ENCODE data around the gene METRNL.

Gene METRNL

DNA sequence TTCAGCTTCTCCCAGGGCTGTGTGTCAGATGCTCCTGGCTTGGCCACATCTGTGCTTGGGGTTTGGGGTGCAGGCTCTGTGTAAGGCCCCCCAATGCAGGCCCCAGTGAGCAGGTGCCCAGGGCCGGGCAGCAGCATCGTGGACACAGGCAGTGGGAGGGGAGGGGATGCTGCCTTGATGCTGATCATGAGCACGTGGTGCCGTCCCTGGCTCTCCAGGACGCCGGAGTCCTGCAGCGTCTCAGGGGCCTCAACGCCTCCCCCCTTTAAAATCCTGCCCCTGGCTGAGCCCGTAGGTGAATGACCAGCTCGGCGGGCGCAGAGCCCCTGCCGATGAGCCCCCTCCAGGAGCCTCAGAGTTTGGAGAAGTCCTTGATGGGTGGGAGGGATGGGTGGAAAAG, 9.0 kb downstream of the METRNL start:
- intact Hi-C loops (cut with DNase I): no loop called here
- DNase-seq: no peak

DNA sequence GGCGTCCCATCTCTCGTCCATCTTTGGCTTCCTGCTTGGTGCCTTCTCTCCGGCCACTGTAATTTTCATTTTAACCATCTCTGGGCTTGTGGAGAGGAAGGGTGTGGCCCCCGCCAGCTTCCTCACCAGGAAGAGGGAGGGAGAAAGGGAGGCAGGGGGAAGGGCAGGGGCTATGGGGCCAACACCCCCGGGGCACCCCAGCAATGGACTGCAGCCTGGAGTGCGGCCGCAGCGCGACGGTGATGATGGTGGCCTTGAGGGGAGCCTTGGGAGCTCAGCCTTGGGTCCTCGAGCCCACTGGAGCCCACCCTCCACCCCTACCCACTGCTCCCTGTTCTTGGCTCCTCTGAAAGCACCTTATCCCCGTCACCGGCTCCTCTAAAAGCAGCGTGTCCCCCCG, 9.5 kb downstream of the METRNL start:
- DNase-seq: no peak
- intact Hi-C loops (cut with DNase I): no loop called here

DNA sequence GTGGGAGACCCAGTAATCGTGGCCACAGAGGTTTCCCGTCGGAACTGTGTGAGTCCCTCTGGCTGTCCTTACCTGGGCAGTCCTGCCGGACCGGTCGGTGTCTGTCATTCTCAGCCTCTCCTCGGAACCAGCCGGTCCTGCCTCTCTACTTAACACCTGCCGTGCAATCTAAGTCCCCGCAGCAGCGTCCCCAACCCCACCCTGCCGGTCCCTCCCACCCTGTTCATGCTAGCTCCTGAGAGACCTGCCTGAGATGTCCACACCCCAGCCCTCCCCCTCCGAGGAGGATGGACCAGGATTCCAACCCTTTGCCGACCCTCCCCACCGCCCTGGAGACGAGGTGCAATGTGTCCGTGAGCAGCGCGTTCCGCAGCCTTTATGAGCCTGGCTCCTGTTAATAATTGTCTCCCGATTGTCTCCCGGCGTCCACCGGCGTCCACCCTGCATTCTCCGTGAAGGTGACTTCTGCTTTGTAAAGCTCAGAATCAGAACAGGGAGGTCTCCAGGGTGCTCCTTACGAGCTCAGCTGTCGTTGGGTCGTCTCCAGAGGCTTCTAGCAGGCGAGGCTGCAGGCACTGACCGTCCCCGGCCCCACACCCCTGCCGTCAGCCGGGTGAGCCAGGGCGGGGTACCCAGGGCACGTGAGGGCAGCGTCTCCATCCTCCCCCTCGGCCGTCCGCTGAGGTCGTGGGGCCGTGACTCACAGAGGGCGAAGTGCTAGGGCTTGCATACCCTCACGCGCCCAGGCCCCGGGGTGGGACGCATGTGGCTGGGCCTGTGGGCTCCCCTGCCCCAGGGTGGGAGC, 10.1 kb downstream of the METRNL start:
- DNase-seq: no peak
- intact Hi-C loops (cut with DNase I): no loop called here

DNA sequence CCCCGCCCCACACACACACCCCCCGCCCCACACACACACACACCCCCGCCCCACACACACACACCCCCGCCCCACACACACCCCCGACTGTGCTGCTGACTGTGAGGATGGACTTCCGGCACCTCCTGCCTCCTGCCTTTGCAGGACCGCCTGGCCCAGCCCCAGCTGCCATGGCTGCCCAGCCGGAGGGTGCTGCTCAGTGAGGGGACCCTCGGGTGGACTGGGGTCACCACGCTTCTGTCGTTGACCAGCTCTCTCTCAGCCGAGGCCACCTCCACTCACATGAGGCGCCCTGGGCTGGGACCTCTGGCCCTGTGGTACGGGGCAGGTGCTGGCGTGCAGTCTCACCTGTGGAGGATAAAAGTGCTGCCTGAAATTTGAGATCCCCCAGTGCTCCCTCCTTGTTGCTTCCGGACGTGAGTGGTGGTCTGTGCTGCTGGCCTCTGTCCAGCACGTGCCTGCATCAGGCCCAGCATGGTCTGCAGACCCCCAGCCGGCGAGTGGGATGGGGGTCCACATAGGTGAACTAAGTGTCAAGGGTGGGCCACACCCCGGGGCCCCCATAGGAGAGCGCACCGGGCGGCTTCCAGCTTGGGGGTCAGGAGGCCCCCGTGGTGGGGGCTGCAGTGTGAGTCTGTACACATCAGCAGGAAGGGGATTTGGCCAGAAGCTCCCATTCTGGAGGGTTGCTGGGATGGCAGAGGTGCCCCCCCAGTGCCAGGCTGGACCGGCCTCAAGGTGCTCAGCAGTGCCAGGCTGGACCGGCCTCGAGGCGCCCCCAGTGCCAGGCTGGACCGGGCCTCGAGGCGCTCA, 11.2 kb downstream of the METRNL start:
- intact Hi-C loops (cut with DNase I): no loop called here
- DNase-seq: no peak

DNA sequence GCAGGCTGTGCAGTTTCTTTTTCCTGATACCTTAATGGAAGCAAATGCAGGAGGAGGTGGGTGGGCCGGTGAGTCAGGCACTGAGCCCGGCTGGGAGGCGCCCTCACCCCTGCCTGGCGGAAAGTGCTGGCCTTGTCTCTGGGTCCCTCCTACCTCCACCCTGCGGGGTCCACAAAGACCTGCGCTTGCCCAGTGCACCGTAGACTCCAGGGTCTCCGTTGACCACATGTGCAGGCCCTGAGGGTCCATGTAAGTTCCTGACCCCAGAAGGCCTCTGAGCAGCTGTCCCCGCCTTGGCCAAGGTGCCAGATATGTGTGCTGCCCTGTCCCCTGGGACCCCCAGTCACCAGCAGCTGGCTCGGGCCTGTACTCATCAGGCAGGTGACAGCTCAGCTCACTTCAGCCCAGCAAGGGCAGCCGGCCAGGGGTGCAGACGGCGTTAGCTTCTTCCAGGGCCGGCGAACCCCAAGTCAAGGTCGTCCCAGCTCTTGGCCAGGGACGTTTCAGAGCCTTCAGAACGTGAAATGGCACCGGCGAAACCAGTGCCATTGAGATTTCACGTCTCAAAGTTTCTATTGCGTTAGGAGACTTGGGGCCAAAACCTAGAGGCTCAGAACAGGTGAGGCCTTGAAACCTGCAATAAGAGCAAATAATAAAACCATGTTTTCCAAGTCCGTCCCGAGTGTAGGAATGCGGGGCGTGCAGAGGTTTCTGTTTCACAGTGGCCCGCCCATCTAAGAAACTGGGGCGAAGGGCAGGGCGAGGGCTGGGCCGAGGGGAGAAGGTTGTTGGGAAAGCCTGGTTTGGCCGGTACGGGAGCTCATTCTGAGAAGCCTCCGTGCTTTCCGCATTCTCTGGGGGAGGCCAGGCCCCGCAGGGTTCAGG, 12.1 kb downstream of the METRNL start:
- intact Hi-C loops (cut with DNase I): no loop called here
- no peak for DNase-seq

DNA sequence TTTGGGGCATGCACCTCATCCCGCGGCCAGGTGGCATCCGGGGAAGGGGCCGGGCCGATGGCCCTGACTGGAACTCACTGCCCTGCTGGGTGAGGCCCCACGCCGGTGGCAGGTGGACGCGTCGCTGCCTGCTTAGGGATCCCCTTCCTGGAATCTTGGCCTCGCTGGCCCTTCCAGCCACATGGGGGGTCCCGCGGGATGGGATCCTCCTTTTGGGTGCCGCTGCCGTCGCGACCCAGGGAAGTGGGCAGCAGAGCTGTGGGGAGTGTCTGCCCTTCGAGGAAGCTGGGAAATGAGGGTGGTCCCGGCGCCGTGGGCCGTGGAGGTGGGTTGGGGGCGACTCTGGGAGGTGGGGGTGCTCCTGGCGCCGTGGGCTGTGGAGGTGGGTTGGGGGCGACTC, 12.8 kb downstream of the METRNL start:
- DNase-seq: no peak
- intact Hi-C loops (cut with DNase I): no loop called here

DNA sequence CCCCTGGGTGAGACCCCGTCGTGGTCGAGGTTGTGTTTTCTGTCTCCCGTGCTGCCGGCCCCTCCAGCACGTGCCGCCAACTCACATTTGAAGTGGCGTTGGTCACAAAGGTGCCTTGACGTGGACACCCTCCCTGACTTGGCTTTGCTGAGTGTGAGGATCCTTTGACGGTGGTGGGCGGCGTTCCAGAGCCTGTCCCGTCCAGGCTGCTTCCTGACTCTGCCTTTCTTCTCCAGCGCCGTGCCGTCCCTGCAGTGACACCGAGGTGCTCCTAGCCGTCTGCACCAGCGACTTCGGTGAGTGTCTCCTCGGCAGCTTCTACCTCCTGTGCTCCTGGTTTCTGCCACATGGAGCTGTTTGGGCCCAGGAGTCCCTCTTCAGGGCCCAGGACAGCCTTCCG, 13.5 kb downstream of the METRNL start:
- DNase-seq: no peak
- intact Hi-C loops (cut with DNase I): no loop called here

DNA sequence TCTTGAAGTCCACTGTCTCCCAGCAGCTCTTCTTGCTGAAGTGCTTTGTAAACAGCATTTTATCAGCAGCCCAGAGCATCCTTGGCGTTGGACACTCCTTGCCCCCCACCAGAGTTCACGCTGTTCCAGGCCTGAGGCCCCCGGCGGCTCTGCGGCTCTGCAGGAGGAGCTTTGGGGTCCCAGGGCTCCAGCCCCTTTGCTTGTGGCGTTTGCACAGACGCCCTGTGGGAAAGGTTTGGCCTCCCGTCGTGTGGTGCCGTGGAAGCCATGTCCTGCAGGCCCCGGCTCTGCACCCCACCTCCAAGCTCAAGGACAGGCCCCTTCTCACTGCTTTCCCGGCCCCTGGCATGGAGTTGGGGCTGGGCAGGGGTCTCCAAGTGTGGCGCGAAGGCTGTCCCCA, 14.1 kb downstream of the METRNL start:
- intact Hi-C loops (cut with DNase I): no loop called here
- no peak for DNase-seq

DNA sequence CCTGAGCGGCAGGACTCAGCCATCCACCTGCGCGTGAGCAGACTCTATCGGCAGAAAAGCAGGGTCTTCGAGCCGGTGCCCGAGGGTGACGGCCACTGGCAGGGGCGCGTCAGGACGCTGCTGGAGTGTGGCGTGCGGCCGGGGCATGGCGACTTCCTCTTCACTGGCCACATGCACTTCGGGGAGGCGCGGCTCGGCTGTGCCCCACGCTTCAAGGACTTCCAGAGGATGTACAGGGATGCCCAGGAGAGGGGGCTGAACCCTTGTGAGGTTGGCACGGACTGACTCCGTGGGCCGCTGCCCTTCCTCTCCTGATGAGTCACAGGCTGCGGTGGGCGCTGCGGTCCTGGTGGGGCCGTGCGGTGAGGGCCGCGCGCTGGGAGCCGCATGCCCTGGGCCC, 14.9 kb downstream of the METRNL start:
- no peak for DNase-seq
- intact Hi-C loops (cut with DNase I): no loop called here

DNA sequence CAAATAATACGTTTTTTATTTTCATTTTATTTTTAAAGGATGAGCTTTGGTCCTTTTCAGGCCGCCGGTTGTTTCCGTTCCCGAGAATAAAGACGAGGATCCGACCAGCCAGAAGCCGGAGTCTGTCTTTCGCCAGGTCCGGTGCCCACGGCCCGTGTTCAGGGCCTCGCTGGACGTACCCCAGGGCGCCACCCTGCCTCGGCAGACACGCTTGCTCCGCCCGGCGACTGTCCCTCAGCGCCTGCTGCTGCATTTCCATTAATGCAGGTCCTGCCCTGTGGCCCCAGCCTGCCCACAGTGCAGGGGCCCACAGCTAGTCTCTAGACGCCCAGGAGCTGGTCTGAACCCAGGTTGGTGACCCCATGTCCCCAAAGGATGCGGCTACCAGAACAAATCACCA, 15.6 kb downstream of the METRNL start:
- DNase-seq: no peak
- intact Hi-C loops (cut with DNase I): no loop called here

DNA sequence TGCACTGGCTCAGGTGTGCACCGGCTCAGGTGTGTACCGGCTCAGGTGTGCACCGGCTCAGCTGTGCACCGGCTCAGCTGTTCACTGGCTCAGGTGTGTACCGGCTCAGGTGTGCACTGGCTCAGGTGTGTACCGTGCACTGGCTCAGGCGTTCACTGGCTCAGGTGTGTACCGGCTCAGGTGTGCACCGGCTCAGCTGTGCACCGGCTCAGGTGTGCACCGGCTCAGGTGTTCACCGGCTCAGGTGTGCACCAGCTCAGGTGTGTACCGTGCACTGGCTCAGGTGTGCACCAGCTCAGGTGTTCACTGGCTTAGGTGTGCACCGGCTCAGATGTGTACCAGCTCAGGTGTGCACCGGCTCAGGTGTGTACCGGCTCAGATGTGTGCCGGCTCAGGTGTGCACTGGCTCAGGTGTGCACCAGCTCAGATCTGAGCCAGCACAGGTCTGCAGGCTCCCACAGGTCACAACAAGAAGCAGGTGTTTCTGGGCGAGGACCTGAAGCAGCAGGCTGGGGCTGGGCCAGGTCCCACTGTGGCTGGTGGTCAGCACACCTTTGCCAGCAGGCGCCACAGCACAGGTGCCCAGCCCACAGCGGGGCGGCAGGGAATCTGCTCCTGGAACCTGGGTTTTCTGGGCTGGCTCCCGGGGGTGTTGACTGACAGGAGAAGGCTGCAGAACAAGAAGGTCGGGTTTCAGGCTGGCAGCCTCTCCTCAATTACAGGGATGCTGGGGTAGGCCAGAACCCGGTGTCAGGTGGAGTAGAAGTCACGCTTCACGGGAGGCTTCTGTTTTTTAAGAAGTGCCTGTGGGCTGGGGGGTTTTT, 17.2 kb downstream of the METRNL start:
- no peak for DNase-seq
- intact Hi-C loops (cut with DNase I): no loop called here

DNA sequence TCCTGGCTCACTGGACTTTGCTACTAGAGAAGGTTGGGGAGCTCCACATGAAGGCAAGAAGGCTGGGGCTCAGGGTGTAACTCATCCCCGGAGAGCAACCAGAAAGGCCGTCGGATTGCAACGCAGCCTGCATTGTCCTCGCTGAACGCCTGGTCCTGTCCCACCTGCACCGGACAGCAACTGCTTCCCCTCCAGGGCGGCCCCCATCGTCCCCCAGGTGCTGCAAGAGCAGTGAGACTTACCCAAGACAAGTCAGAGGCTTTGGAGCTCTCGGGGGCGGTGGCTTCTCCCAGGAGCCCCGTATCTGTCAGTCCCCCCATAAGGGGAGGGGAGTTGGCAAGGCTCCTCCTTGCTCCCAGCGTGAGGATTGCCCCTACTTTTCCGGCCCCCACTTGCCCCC, 18.4 kb downstream of the METRNL start:
- no peak for DNase-seq
- intact Hi-C loops (cut with DNase I): no loop called here

DNA sequence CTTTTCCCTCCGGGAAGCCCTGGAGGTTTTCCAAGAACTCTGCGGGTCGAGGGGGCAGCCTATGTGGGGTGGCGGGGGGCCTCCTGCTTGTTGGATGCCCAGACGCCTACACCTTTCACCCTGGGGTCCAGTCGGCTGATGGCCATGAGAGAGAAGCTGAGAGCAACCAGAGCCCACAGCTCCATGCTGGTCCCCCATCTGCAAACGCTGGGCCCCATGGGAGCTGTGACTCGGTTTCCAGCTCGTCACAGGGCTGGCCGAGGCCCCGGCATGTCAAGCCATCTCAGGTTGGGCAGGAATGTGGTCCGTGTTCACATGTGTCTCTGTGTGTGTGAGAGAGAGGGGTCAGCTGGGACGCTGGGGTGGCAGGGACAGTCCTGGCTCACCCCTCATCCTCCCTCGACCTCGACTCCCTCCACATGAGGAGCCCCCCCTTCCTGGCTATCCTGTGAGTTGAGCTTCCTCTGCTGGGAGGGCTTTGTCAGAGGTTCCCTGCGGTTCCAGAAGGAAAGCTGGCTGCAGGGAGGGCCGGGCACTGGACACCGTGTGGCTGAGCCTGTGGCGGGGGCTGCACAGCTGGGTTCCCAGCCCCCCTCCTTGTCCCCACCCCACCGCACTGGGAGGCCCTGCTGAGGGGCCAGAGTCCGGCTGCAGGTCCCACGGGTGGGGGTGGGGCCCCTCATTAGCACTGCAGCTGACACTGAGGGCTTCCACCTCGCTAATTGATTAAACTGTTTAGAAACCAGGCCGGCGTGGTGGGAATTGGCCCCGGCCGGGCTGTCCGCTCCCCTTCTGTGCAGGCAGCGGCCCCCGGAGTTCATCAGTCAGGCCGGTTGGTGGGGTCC, 19.1 kb downstream of the METRNL start:
- intact Hi-C loops (cut with DNase I): no loop called here
- DNase-seq: no peak

DNA sequence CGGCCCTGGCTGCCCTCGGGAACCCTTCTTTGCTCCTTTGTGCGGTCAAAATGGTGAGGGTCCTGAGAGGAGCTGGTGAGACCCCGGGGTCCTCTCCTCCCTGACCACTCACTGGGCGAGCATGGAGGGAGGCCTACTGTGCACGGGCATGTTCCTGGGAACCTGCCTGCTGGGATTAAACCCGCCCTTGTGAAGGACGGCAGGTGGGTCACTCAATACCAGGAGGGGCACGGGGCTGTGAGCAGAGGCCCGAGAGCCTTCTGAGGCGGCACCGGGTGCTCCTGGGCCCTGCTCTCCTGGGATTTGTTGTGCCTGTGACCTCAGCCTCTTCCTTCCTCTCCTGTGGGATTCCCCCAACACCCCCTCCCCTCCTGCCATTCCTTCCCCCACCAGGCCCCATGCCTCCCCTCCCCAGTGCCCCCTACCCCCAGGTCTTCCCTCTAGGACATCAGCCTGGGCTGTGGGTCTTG, 19.7 kb downstream of the METRNL start:
- DNase-seq: no peak
- intact Hi-C loops (cut with DNase I): no loop called here

DNA sequence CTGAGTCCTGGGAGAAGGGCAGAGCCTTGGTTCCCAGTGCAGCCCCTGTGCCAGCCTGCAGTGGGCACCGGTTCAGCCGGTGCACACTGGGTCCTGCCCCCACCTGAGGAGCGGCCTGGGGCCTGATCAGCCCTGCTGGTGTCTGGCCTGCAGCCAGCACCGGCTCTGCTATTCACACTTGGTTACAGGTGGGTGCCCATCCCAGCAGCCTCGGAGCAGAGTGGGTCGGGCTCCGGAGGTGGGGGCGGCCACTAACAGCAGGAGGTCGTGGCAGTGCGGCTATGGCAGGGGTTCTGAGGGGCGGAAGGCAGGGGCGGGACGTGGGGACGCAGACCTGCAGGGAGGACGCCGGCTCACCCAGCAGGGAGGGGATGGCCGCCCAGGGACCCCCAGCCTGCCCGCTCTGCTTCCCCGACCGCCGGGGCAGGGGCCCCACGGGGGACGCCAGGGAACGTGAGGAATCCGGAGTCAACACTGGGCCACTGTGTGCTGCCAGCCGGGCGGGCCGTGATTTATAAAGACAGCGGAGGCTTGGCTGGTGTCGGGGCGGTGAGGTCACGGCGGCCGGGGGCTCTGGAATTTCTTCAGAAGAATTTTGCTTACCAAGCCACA, 20.3 kb downstream of the METRNL start:
- DNase-seq: no peak
- intact Hi-C loops (cut with DNase I): no loop called here

DNA sequence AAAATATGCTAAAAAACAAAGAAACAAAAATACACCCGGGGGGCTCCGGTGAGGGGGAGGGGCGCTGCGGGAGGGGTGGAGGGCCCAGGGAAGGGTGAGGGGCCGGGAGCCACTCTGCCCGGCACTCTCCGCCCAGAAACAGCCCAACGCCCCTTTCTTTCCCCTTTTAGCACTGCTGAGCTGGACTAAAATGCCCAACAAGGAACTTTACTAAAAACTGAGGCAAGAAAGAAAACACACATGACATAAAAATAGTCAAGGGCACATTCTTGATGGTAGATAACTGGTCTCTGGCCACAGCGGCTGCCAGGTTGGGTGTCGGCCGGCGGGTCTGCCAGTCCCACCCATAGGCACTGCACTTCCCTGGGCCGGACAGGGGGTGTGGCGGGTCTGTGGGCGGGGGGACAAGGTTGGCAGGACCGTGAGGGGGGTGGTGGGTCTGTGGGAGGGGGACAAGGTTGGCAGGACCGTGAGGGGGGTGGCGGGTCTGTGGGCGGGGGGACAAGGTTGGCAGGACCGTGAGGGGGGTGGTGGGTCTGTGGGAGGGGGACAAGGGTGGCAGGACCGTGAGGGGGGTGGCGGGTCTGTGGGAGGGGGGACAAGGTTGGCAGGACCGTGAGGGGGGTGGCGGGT, 20.9 kb downstream of the METRNL start:
- DNase-seq: no peak
- intact Hi-C loops (cut with DNase I): no loop called here

DNA sequence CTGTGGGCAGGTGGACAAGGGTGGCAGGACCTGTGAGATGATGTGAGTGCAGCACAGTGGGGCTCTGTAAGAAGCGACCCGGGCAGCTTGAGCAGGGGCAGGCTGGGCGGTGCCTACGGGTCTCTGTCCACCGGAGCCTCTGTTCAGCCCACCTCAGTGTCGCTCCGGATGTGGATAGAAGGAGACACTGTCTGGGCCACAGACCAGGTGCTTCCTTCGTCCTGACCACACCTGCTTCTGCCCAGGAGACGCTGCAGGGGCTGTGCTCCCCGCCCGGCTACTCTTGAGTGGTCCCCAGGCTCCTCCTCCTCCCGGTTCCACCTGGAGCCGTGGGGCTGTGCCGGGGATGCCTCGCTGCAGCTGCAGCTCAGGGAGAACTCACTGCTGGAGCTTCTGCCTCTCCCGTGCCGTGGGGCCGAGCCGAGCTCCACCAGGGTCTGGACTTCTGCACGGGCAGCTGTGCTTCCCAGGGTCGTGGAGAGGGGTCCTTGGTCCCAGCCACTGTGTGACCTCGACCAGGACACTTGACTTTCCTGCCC, 21.5 kb downstream of the METRNL start:
- DNase-seq: no peak
- intact Hi-C loops (cut with DNase I): no loop called here
